Karpas-422 (cell line): Measurements from ENCODE around the gene CYP4Z1. TPM values are rescaled to one million over a fixed set of nuclear protein-coding genes. Genes with fewer than 3 reads are reported as not detected.
"Not testable (repeated sequence)": the region's sequence is repeated elsewhere in the genome, so short reads cannot be mapped to it uniquely, and the experiment has no call there.

Experiments used
- DNase-seq: peaks from one replicate; pipeline ENCODE4 v3.0.0-alpha.2; 2015
- H2AFZ ChIP-seq: fragments of 200-600 bp; sonication (generic); 2 replicates; pipeline ENCODE4 v1.6.1; 2014; ENCODE audit warnings: antibody characterized with exemption, low read length, mixed read lengths
- H3K27ac ChIP-seq: fragments of 200-600 bp; sonication (generic); 2 replicates; pipeline ENCODE4 v1.5.1; 2014; ENCODE audit warnings: mild to moderate bottlenecking, low read length, moderate library complexity
- H3K27me3 ChIP-seq: fragments of 200-600 bp; sonication (generic); 2 replicates; pipeline ENCODE4 v1.6.1; 2014; ENCODE audit warnings: low read length, mixed read lengths
- H3K36me3 ChIP-seq: fragments of 200-600 bp; sonication (generic); 2 replicates; pipeline ENCODE4 v1.6.1; 2014; ENCODE audit warnings: low read length, mixed read lengths; ENCODE audit not compliant: insufficient read depth
- H3K4me1 ChIP-seq: fragments of 200-600 bp; sonication (generic); 2 replicates; pipeline ENCODE4 v1.6.1; 2014; ENCODE audit warnings: mild to moderate bottlenecking, low read length, mixed read lengths
- H3K4me2 ChIP-seq: fragments of 200-600 bp; sonication (generic); 2 replicates; pipeline ENCODE4 v1.6.1; 2014; ENCODE audit warnings: low read length, low read depth, mild to moderate bottlenecking; ENCODE audit not compliant: poor library complexity, severe bottlenecking
- H3K4me3 ChIP-seq: fragments of 200-600 bp; sonication (generic); 2 replicates; pipeline ENCODE4 v1.5.1; 2014; ENCODE audit warnings: mild to moderate bottlenecking, antibody characterized with exemption, low read length, mixed read lengths
- H3K79me2 ChIP-seq: fragments of 200-600 bp; sonication (generic); 2 replicates; pipeline ENCODE4 v1.6.1; 2014; ENCODE audit warnings: mild to moderate bottlenecking, low read length, mixed read lengths
- H3K9ac ChIP-seq: fragments of 200-600 bp; sonication (generic); 2 replicates; pipeline ENCODE4 v1.6.0; 2014; ENCODE audit warnings: low read length
- H3K9me2 ChIP-seq: fragments of 200-600 bp; sonication (generic), shearing (Covaris generic); replicated peaks from 2 replicates; pipeline ENCODE4 v1.6.0; 2014; ENCODE audit warnings: mild to moderate bottlenecking, low read length, moderate library complexity; ENCODE audit not compliant: insufficient read depth
- H3K9me3 ChIP-seq: fragments of 300-700, 200-600 bp; sonication (generic); 2 replicates; pipeline ENCODE4 v1.6.1; 2014; ENCODE audit warnings: low read length, mixed read lengths
- H4K20me1 ChIP-seq: fragments of 200-600 bp; sonication (generic); 2 replicates; pipeline ENCODE4 v1.6.1; 2014; ENCODE audit warnings: mild to moderate bottlenecking, antibody characterized with exemption, low read length, low read depth; ENCODE audit not compliant: insufficient read depth
- total RNA-seq: library from RNA; depleted of rRNA; stranded (reverse); fragments of >200 nt; shearing (Covaris generic); gene quantifications from 2 replicates; pipeline ENCODE4 v1.2.3, GENCODE V29; 2014; ENCODE audit warnings: low replicate concordance

The CYP4Z1 gene
- total RNA-seq, 1 experiment from 2014 or later, result not detected

- Histone ChIP-seq H3K4me1 (no peaks in the 10 kb centered on the region), H3K27ac (no peak overlapping the region), H3K27me3 (no peaks in the 10 kb centered on the region), H3K9ac (no peak overlapping the region), H3K36me3 (no peaks in the 10 kb centered on the region), H3K4me3 (no peak overlapping the region), H2AFZ (no peak overlapping the region), H4K20me1 (no peaks in the 10 kb centered on the region), H3K79me2 (no peaks in the 10 kb centered on the region), H3K9me3 (no peaks in the 10 kb centered on the region), H3K4me2 (no peak overlapping the region), H3K9me2 (no peaks in the 10 kb centered on the region)
- no peak for DNase-seq
Measured at GRCh38 chr1:47137925-47138615, 71.0 kb downstream of the CYP4Z1 start.

- not testable (repeated sequence) for H3K4me2 ChIP-seq, DNase-seq, H4K20me1 ChIP-seq, H3K4me1 ChIP-seq, H3K9me3 ChIP-seq, H3K27me3 ChIP-seq, H3K79me2 ChIP-seq, H3K9ac ChIP-seq, H2AFZ ChIP-seq, H3K9me2 ChIP-seq, H3K27ac ChIP-seq, H3K4me3 ChIP-seq, H3K36me3 ChIP-seq
Measured at GRCh38 chr1:47140358-47140757, 73.3 kb downstream of the CYP4Z1 start.

- not testable (repeated sequence) for H3K9me3 ChIP-seq, H3K36me3 ChIP-seq, H3K27ac ChIP-seq, H3K9ac ChIP-seq, H3K4me3 ChIP-seq, H3K27me3 ChIP-seq, H4K20me1 ChIP-seq, H3K79me2 ChIP-seq, H3K4me1 ChIP-seq, H2AFZ ChIP-seq, H3K9me2 ChIP-seq, DNase-seq, H3K4me2 ChIP-seq
Measured at GRCh38 chr1:47143654-47144053, 76.6 kb downstream of the CYP4Z1 start.

GRCh38 chr1:47146495-47146894 is 79.5 kb downstream of the CYP4Z1 start:
- H3K9me3 ChIP-seq, H3K79me2 ChIP-seq, H3K27me3 ChIP-seq, H2AFZ ChIP-seq, DNase-seq, H3K4me2 ChIP-seq, H3K9me2 ChIP-seq, H4K20me1 ChIP-seq, H3K27ac ChIP-seq, H3K4me3 ChIP-seq, H3K36me3 ChIP-seq, H3K9ac ChIP-seq, H3K4me1 ChIP-seq: not testable (repeated sequence)

- H2AFZ ChIP-seq, result no peak overlapping the region
- no peak for DNase-seq
- H3K9ac ChIP-seq, result no peak overlapping the region
- no peaks in the 10 kb centered on the region for H3K79me2 ChIP-seq
- H3K4me1 ChIP-seq, result no peaks in the 10 kb centered on the region
- no peak overlapping the region for H3K27ac ChIP-seq
- H4K20me1 ChIP-seq, result no peaks in the 10 kb centered on the region
- H3K36me3 ChIP-seq, result no peaks in the 10 kb centered on the region
- H3K9me2 ChIP-seq, result no peaks in the 10 kb centered on the region
- H3K4me3 ChIP-seq, result no peak overlapping the region
- no peaks in the 10 kb centered on the region for H3K9me3 ChIP-seq
- no peaks in the 10 kb centered on the region for H3K27me3 ChIP-seq
- no peak overlapping the region for H3K4me2 ChIP-seq
Measured at GRCh38 chr1:47147047-47147785, 80.2 kb downstream of the CYP4Z1 start.

GRCh38 chr1:47149162-47149561 is 82.1 kb downstream of the CYP4Z1 start:
- not testable (repeated sequence) for H3K4me3 ChIP-seq, DNase-seq, H3K9ac ChIP-seq, H3K9me3 ChIP-seq, H3K4me1 ChIP-seq, H3K79me2 ChIP-seq, H2AFZ ChIP-seq, H3K9me2 ChIP-seq, H3K36me3 ChIP-seq, H3K27ac ChIP-seq, H3K27me3 ChIP-seq, H4K20me1 ChIP-seq, H3K4me2 ChIP-seq

GRCh38 chr1:47156457-47156856 is 89.4 kb downstream of the CYP4Z1 start:
- H3K4me2 ChIP-seq, H3K79me2 ChIP-seq, DNase-seq, H3K4me1 ChIP-seq, H3K9me3 ChIP-seq, H2AFZ ChIP-seq, H3K36me3 ChIP-seq, H3K9me2 ChIP-seq, H3K9ac ChIP-seq, H4K20me1 ChIP-seq, H3K4me3 ChIP-seq, H3K27me3 ChIP-seq, H3K27ac ChIP-seq: not testable (repeated sequence)

- not testable (repeated sequence) for H3K27me3 ChIP-seq, H3K27ac ChIP-seq, H4K20me1 ChIP-seq, H3K9me2 ChIP-seq, DNase-seq, H3K4me2 ChIP-seq, H3K79me2 ChIP-seq, H3K4me1 ChIP-seq, H3K36me3 ChIP-seq, H3K9ac ChIP-seq, H3K4me3 ChIP-seq, H2AFZ ChIP-seq, H3K9me3 ChIP-seq
Measured at GRCh38 chr1:47157957-47158356, 90.9 kb downstream of the CYP4Z1 start.
